CD8-positive, alpha-beta memory T cell (primary cell): Measurements from ENCODE around the gene TRPV4. TPM values are rescaled to one million over a fixed set of nuclear protein-coding genes. Genes with fewer than 3 reads are reported as not detected.
A peak's percentile ranks its signal among the peaks of the same experiment; 100 is the strongest.

Experiments
- CTCF ChIA-PET: fragments of 350-600 bp; sonication (Branson Sonifier 250); formaldehyde crosslinking; loops from one replicate; lab custom pipeline; 2021; ENCODE audit warnings: antibody characterized with exemption; lab: Charles Lee
- POLR2A ChIA-PET: fragments of 350-600 bp; sonication (Branson Sonifier 250); formaldehyde crosslinking; loops from one replicate; lab custom pipeline; 2021; ENCODE audit warnings: antibody characterized with exemption; lab: Charles Lee
- DNase-seq, 5 donors: peaks; one replicate each; pipeline versions ENCODE4 v3.0.0 to v3.0.0-alpha.2; 2020 to 2022; ENCODE audit warnings: mixed read lengths in 1 of 5
- H3K27ac ChIP-seq: one replicate; pipeline ENCODE4 v1.7.0; 2013; ENCODE audit warnings: low read depth, mild to moderate bottlenecking, low read length, moderate library complexity
- H3K27me3 ChIP-seq: 2 replicates; pipeline ENCODE4 v1.7.0; 2013; ENCODE audit warnings: low read length, mild to moderate bottlenecking; ENCODE audit not compliant: insufficient read depth, poor library complexity, severe bottlenecking
- H3K36me3 ChIP-seq: 2 replicates; pipeline ENCODE4 v1.7.0; 2013; ENCODE audit warnings: mild to moderate bottlenecking, low read length, moderate library complexity; ENCODE audit not compliant: insufficient read depth
- H3K4me1 ChIP-seq: 2 replicates; pipeline ENCODE4 v1.7.0; 2013; ENCODE audit warnings: mild to moderate bottlenecking, low read length, moderate library complexity; ENCODE audit not compliant: insufficient read depth
- H3K4me3 ChIP-seq: 2 replicates; pipeline ENCODE4 v1.7.0; 2013; ENCODE audit warnings: mild to moderate bottlenecking, low read length
- H3K9me3 ChIP-seq: 2 replicates; pipeline ENCODE4 v1.7.0; 2013; ENCODE audit warnings: mild to moderate bottlenecking, low read length
- H3K27ac Mint-ChIP-seq, 8 donors: one replicate each; pipeline ENCODE4 v1.8.0; 2020 to 2021; ENCODE audit warnings: mixed read lengths in 8 of 8, mild to moderate bottlenecking in 6 of 8, inconsistent platforms in 3 of 8, moderate library complexity in 3 of 8
- H3K27me3 Mint-ChIP-seq, 2 donors: one replicate each; pipeline ENCODE4 v1.8.0; 2020 to 2021; ENCODE audit warnings: mixed read lengths in 2 of 2, mild to moderate bottlenecking in 1 of 2, moderate library complexity in 1 of 2
- H3K36me3 Mint-ChIP-seq, 3 donors: one replicate each; pipeline ENCODE4 v1.8.0; 2020 to 2021; ENCODE audit warnings: mixed read lengths in 3 of 3, inconsistent platforms in 1 of 3, mild to moderate bottlenecking in 1 of 3
- H3K4me1 Mint-ChIP-seq, 3 donors: one replicate each; pipeline ENCODE4 v1.8.0; 2020 to 2021; ENCODE audit warnings: mixed read lengths in 3 of 3, inconsistent platforms in 1 of 3, mild to moderate bottlenecking in 1 of 3
- H3K4me3 Mint-ChIP-seq, 7 donors: one replicate each; pipeline ENCODE4 v1.8.0; 2020 to 2021; ENCODE audit warnings: mixed read lengths in 7 of 7, mild to moderate bottlenecking in 6 of 7, moderate library complexity in 4 of 7, inconsistent platforms in 2 of 7
- H3K9me3 Mint-ChIP-seq, 5 donors: one replicate each; pipeline ENCODE4 v1.8.0; 2020 to 2022; ENCODE audit warnings: mixed read lengths in 5 of 5, mild to moderate bottlenecking in 3 of 5, moderate library complexity in 2 of 5, inconsistent platforms in 1 of 5
- polyA plus RNA-seq: library from polyadenylated mRNA; unstranded; fragments of 300-500 nt; fragmentation: Illumina TruSeq; gene quantifications from one replicate; pipeline ENCODE4 v1.2.3, GENCODE V29; 2021
- total RNA-seq, 2 experiments: library from RNA; stranded (reverse); gene quantifications; one replicate each; pipeline ENCODE4 v1.2.3, GENCODE V29; 2021

TRPV4 gene
- total and polyA plus RNA-seq, 3 experiments from 2014 or later, result not detected

DNA sequence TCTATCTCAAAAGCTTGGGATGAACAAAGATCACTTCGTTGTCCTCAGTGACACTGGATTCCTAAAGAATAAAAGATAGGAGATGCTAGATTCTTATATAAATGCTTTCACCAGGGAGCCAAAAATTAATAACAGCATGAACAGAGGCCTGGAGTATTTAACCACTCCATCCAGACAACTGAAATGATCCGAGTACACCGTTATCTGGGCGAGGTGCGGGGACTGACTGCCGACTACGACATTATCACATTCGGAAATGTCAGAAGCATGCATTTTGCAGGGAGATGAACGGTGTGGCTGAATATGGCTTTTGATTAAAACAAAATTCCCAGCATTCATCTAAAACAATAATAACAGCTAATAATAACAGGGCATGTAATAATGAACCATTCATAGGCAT is 56.6 kb downstream of the TRPV4 start:
- no peaks in the 10 kb centered on the region for H3K9me3 ChIP-seq
- peaks cover 0 to 2% (median 0%) of the 10 kb centered on the region in 5 donors for H3K9me3 Mint-ChIP-seq
- H3K27ac ChIP-seq, result no peak overlapping the region
- H3K27me3 ChIP-seq, result no peaks in the 10 kb centered on the region
- no peaks in the 10 kb centered on the region for H3K36me3 ChIP-seq
- no peaks in the 10 kb centered on the region for H3K36me3 Mint-ChIP-seq
- no peak overlapping the region for H3K27ac Mint-ChIP-seq
- CTCF ChIA-PET, result interaction anchor here (1.2 to 6.2 kb wide), 4 partner anchors 11 to 344 kb away, joined by 5 to 51 read pairs (median 16); no protein-coding TSS in a partner anchor
- H3K4me3 ChIP-seq, result no peak overlapping the region
- H3K4me1 Mint-ChIP-seq, result peaks cover 6 to 16% (median 6%) of the 10 kb centered on the region in 3 donors
- peaks cover 4 to 11% of the 10 kb centered on the region in 2 donors for H3K27me3 Mint-ChIP-seq
- POLR2A ChIA-PET, result no interaction called here
- no peaks in the 10 kb centered on the region for H3K4me1 ChIP-seq
- no peak for DNase-seq
- no peak overlapping the region for H3K4me3 Mint-ChIP-seq

- Histone ChIP-seq H3K4me1 (no peaks in the 10 kb centered on the region), H3K27me3 (no peaks in the 10 kb centered on the region), H3K9me3 (no peaks in the 10 kb centered on the region), H3K36me3 (no peaks in the 10 kb centered on the region), H3K4me3 (no peak overlapping the region), H3K27ac (no peak overlapping the region)
- POLR2A ChIA-PET, result no interaction called here
- Mint-ChIP-seq H3K27me3 (peaks cover 4 to 11% of the 10 kb centered on the region in 2 donors), H3K36me3 (no peaks in the 10 kb centered on the region), H3K4me1 (peaks cover 6 to 16% (median 6%) of the 10 kb centered on the region in 3 donors), H3K9me3 (peaks cover 0 to 2% (median 0%) of the 10 kb centered on the region in 5 donors), H3K4me3 (peak overlapping the region in 1 of 7 donors; percentile 44), H3K27ac (peak overlapping the region in 1 of 8 donors; percentile 54)
- DNase-seq, result peak; percentile 49 to 78 (median 63)
- CTCF ChIA-PET, result interaction anchor here (0.6 to 6.2 kb wide), 14 partner anchors 8 to 353 kb away, joined by 3 to 51 read pairs (median 4); no protein-coding TSS in a partner anchor
These were observed 57.9 kb downstream of the TRPV4 start for GRCh38 chr12:109775172-109775881.

GRCh38 chr12:109773384-109774011 is 59.7 kb downstream of the TRPV4 start:
- POLR2A ChIA-PET, result no interaction called here

DNA sequence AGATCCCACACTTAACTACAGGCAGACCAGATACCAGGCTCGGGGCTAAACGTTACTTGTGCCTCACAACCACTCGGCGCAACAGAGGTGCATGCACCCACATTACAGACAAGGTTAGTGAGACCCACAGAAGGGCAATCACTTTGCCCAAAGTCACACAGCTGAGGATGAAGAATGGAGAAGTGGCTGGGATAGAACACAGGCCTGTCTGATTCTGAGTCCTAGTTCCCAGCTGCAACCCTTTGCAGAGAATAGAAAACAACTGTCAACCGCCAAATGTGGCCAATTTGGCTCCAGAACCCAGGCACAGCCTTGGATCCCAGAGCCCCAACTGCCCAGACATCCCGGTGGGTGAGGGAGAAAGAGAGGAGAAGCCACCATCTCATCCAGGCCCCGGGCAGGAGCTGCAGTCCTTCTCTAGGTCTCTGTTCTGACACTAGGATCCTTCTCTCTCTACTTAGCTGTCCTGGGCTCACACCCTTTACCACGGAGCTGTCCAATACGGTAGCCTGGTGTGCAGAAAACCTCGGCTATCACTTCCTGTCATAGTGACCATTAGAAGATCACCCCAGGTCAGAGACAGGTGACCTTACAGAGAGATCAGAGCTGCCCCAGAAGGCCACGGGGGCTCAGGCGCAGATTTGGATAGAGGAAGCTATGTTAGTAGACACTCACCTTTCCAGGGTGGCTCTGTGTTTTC is 60.4 kb downstream of the TRPV4 start:
- Histone ChIP-seq H3K27me3 (no peaks in the 10 kb centered on the region), H3K4me3 (no peak overlapping the region), H3K36me3 (no peaks in the 10 kb centered on the region), H3K27ac (no peak overlapping the region), H3K9me3 (no peaks in the 10 kb centered on the region), H3K4me1 (no peaks in the 10 kb centered on the region)
- Mint-ChIP-seq H3K27me3 (peaks cover 4 to 11% of the 10 kb centered on the region in 2 donors), H3K4me1 (peaks cover 6 to 16% (median 6%) of the 10 kb centered on the region in 3 donors), H3K9me3 (no peaks in the 10 kb centered on the region), H3K36me3 (no peaks in the 10 kb centered on the region), H3K4me3 (peak overlapping the region in 1 of 7 donors; percentile 24), H3K27ac (no peak overlapping the region)
- ChIA-PET POLR2A (no interaction called here), CTCF (interaction anchor here (1.3 to 6.2 kb wide), 4 partner anchors 174 to 345 kb away, joined by 3 to 51 read pairs (median 16); no protein-coding TSS in a partner anchor)
- no peak for DNase-seq

More at GRCh38 chr12:109773384-109774011, 59.7 kb downstream of the TRPV4 start:
- peak in 1 of 5 donors; percentile 40 for DNase-seq
- peaks cover 4 to 11% of the 10 kb centered on the region in 2 donors for H3K27me3 Mint-ChIP-seq
- no peak overlapping the region for H3K27ac Mint-ChIP-seq
- no peaks in the 10 kb centered on the region for H3K9me3 ChIP-seq
- no peaks in the 10 kb centered on the region for H3K36me3 Mint-ChIP-seq
- H3K4me3 ChIP-seq, result no peak overlapping the region
- H3K36me3 ChIP-seq, result no peaks in the 10 kb centered on the region
- H3K9me3 Mint-ChIP-seq, result no peaks in the 10 kb centered on the region
- H3K4me1 ChIP-seq, result no peaks in the 10 kb centered on the region
- peaks cover 6 to 16% (median 6%) of the 10 kb centered on the region in 3 donors for H3K4me1 Mint-ChIP-seq
- H3K27me3 ChIP-seq, result no peaks in the 10 kb centered on the region
- CTCF ChIA-PET, result interaction anchor here (1.3 to 6.2 kb wide), 6 partner anchors 175 to 346 kb away, joined by 3 to 51 read pairs (median 11); no protein-coding TSS in a partner anchor
- H3K27ac ChIP-seq, result no peak overlapping the region
- H3K4me3 Mint-ChIP-seq, result peak overlapping the region in 1 of 7 donors; percentile 24

GRCh38 chr12:109771746-109772621 is 61.2 kb downstream of the TRPV4 start:
- no peak for DNase-seq
- ChIA-PET CTCF (interaction anchor here (1.3 to 6.2 kb wide), 5 partner anchors 173 to 344 kb away, joined by 3 to 51 read pairs (median 5); no protein-coding TSS in a partner anchor), POLR2A (no interaction called here)
- Mint-ChIP-seq H3K36me3 (no peaks in the 10 kb centered on the region), H3K4me3 (no peak overlapping the region), H3K4me1 (peaks cover 0 to 11% (median 2%) of the 10 kb centered on the region in 3 donors), H3K27me3 (peaks cover 4 to 11% of the 10 kb centered on the region in 2 donors), H3K27ac (no peak overlapping the region), H3K9me3 (no peaks in the 10 kb centered on the region)
- H3K27me3 ChIP-seq, result no peaks in the 10 kb centered on the region
- H3K4me1 ChIP-seq, result no peaks in the 10 kb centered on the region
- no peak overlapping the region for H3K4me3 ChIP-seq
- H3K36me3 ChIP-seq, result no peaks in the 10 kb centered on the region
- H3K9me3 ChIP-seq, result no peaks in the 10 kb centered on the region
- no peak overlapping the region for H3K27ac ChIP-seq

- peak overlapping the region in 1 of 8 donors; percentile 65 for H3K27ac Mint-ChIP-seq
- H3K4me3 Mint-ChIP-seq, result no peak overlapping the region
- peaks cover 0 to 11% (median 2%) of the 10 kb centered on the region in 3 donors for H3K4me1 Mint-ChIP-seq
- H3K36me3 Mint-ChIP-seq, result no peaks in the 10 kb centered on the region
- no peaks in the 10 kb centered on the region for H3K9me3 Mint-ChIP-seq
- Histone ChIP-seq H3K27ac (no peak overlapping the region), H3K9me3 (no peaks in the 10 kb centered on the region), H3K27me3 (no peaks in the 10 kb centered on the region), H3K36me3 (no peaks in the 10 kb centered on the region), H3K4me3 (no peak overlapping the region), H3K4me1 (no peaks in the 10 kb centered on the region)
- ChIA-PET CTCF (interaction anchor here (1.2 to 1.9 kb wide), 2 partner anchors 172 to 343 kb away, joined by 3 to 5 read pairs; no protein-coding TSS in a partner anchor), POLR2A (no interaction called here)
- H3K27me3 Mint-ChIP-seq, result peaks cover 1 to 11% of the 10 kb centered on the region in 2 donors
- no peak for DNase-seq
These were observed 62.1 kb downstream of the TRPV4 start for GRCh38 chr12:109770861-109771670.
